ENCODE measurements around the gene GAB1.

DNA sequence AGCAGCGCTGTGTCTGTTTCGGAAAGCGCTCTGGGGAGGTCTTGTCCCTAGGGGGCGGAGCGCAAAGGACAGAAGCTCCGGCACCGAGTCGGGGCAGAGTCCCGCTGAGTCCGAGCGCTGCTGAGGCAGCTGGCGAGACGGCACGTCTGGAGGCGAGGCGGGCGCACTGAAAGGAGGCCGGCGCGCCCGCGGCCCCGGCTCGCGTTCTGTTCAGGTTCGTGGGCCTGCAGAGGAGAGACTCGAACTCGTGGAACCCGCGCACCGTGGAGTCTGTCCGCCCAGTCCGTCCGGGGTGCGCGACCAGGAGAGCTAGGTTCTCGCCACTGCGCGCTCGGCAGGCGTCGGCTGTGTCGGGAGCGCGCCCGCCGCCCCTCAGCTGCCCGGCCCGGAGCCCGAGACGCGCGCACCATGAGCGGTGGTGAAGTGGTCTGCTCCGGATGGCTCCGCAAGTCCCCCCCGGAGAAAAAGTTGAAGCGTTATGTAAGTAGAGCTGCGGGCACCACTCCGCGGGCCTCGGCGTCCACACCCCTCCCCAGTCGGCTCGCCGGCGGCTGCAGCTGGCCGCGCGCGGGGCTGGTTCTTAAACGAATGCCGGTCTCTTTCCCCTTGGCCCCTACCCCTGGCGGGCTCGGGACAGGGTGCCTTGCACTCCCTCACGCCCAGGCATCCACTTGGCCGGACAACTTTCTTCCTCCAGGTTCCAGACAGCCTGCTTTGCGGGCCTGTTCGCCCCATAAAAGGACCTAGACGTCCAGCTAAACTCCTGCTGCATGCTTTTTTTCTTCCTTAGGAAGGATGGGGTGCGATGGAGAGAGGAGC lies at the start of gene GAB1:
- TF ChIP-seq, protein P1, sequence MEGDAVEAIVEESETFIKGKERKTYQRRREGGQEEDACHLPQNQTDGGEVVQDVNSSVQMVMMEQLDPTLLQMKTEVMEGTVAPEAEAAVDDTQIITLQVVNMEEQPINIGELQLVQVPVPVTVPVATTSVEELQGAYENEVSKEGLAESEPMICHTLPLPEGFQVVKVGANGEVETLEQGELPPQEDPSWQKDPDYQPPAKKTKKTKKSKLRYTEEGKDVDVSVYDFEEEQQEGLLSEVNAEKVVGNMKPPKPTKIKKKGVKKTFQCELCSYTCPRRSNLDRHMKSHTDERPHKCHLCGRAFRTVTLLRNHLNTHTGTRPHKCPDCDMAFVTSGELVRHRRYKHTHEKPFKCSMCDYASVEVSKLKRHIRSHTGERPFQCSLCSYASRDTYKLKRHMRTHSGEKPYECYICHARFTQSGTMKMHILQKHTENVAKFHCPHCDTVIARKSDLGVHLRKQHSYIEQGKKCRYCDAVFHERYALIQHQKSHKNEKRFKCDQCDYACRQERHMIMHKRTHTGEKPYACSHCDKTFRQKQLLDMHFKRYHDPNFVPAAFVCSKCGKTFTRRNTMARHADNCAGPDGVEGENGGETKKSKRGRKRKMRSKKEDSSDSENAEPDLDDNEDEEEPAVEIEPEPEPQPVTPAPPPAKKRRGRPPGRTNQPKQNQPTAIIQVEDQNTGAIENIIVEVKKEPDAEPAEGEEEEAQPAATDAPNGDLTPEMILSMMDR (IDR thresholded peaks at IDR 0.05): peak in 2 of 3 donors; percentile 11 to 30
- TF ChIP-seq POLR2A (IDR thresholded peaks at IDR 0.05) (peak; percentile 16), POLR2AphosphoS5 (IDR thresholded peaks at IDR 0.05) (no peak)
